Left renal cortex interstitium (tissue), 4 donors: ENCODE results near the gene SLC10A2. TPM values are rescaled to one million over a fixed set of nuclear protein-coding genes. Genes with fewer than 3 reads are reported as not detected.

Experiments
- polyA plus RNA-seq, 4 donors: library from polyadenylated mRNA; unstranded; fragments of 120-200 nt; gene quantifications; one replicate each; pipeline ENCODE4 v1.2.1, GENCODE V29; 2013; ENCODE audit not compliant: insufficient read length in 4 of 4

Gene SLC10A2
- polyA plus RNA-seq, 4 donors, result 0.65 to 0.88 (median 0.72) TPM

Other genes with a start within 250 kb of the SLC10A2 start
- 10 to 100 TPM; 67.8 to 94.6 (median 79.6) TPM for gene ERCC5, start 220.4 kb downstream of the SLC10A2 start, polyA plus RNA-seq